KG1 (cell line): ENCODE measurements around the gene CSMD2.

Experiments
- DNase-seq: peaks from one replicate; lab custom pipeline; 2025; lab: John Stamatoyannopoulos, UW

CSMD2 gene

DNA sequence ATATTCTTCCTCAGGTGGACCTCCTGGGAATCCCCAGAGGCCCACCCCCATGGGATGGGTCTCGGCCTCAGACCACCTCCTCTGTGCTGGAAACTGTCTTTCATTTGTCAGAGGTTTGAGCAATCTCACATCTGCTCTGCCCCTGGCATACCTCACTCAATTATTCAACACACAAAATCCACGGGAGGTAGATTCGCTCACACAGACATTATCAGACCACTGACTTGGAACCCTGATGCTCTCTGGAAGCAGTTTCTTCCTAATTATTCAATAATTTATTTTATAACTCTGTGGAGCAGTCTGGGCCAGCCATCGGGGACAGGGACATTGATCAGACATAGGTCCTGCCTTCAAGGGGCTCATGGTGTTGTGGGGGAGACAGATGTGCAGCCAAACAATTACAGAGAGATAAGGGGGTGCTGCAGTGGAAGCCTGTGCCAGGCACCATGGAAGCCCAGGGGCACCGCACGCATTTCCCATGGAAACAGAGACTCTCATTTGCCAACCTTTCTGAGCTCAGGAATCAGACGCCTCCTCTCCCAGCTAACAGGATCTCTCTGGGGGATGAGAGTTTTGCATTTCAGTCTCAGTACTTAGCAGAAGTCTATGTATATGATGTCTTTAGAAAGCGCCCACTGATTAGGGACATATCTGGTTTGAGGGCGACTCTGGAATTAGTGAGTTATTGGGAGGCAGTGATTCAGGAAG lies 204.7 kb downstream of the CSMD2 start:
- DNase-seq = no peak

DNA sequence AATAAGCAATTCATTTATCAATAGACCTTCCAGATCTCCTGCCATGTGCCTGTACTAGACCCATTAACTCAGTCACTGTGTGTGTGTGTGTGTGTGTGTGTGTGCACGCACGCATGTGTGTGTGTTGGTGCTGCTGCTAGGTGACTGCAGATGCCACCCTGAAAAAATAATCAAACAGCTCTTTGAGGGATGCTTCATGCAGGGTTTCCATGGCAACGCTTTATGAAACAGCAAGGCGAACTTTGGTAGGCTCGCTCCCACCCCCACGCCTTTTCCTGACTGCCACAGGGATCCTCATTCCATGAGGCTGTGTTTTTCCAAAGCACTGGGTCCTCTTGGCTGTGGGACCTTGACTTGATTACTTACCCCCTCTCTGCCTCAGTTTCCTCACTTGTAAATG lies 207.2 kb downstream of the CSMD2 start:
- DNase-seq = no peak

GRCh38 chr1:33955096-33955495 lies 209.9 kb downstream of the CSMD2 start:
- DNase-seq = no peak

DNA sequence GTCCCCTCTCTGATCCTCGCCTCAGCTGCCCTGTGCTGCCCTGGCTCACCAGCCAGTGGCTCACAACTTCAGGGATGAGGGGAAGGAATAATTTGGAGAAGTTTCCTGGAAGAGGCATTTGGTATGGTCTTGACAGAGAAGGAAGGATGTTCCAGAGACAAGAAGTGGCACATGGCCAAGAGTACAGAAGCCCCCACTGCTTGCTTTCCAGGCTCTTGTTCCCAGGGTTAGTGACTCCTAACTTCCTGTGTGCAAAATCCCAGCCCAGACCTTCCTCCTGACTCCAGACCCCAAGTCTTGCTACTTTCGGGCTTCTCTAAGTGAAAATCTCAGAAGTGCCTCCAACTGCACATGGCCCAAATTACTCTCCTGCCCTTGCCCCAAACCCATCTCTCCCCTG lies 215.5 kb downstream of the CSMD2 start:
- no peak for DNase-seq

DNA sequence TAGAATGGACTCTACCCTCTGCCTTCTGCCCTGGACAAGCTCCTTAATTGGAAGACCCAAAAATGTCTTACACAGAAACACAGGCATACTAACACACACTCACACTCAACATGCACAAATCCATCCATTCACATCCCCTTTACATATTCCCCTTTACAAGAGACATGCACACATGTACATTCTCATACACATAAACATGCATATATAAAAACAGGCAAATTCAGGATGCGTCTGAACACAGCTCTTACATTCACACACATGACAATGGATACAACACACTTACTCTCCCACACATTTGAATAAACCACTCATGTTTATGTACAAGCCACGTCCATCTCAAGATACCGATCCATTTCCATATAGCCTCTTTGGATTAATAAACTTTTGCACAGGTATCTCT lies 216.7 kb downstream of the CSMD2 start:
- DNase-seq = no peak

DNA sequence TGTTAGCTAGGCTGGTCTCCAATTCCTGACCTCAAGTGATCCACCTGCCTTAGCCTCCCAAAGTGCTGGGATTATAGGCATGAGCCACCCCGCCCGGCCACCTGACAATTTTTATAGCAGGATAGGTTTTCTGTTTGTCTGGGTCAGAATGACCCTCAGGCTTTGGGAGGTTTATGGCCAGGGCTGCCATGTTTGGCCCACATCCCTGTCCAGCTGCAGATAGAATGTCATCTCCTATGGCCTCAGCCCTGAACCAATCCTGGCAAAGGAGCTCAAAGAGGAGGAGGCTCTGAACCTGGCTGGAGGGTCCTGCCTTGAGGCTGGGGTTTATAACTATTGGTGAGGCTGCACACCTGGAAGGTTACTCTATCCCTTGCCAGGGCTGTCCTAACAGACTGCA lies 218.2 kb downstream of the CSMD2 start:
- DNase-seq = no peak

DNA sequence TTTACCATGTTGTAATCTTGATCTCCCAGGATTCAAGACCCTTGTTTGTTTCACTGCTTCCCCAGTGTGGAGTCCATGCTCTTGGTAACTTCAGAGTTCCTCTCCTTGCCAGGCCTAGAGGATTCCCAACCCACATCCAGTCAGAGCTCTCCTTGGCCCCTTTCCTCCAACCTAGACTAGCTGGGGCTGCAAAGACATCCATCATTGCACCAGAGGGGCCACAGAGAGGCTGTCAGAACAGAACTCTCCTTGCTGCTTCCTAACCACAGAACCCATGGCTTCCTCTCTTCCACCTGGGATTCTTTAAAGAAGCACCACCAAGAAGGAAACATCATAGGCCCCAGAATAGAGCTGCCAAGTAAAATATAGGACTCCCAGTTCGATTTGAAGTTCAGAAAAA lies 220.2 kb downstream of the CSMD2 start:
- DNase-seq = no peak

DNA sequence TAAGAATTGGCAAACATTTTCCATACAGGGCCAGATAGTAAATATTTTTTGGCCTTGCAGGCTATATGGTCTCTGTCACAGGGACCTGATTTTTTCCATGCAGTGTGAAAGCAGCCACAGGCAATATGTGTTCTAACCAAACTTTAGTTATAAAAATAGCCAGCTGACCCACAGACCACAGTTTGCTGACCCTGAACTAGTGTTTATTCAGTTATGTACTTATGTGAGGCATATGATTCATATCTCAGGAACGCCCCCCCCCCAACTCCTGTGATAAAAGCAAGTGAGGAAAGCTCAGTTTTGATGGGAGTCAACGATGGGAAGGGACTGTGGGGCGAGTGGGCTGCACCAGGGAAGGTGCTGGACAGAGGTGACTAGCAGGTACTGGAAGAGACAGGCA lies 221.1 kb downstream of the CSMD2 start:
- DNase-seq = no peak

DNA sequence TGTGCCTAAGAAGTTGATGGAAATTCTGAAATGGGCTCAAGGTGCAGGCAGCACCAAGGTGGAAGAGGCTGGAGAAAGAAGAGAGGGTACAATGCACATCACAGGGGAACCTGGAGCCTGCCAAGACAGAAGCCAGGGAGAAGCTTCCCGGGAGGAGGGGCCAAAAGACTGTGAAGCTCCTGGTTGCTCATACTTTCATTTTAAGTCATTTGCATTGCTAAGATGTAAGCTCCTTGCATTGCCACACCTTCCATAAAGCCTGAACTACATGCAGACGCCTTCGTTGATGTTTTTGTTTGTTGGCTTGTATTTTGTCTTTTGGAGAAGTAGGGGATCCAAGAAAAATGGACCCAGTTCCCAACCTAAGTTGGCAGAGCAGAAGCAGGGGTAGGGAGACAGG lies 232.2 kb downstream of the CSMD2 start:
- DNase-seq = no peak

DNA sequence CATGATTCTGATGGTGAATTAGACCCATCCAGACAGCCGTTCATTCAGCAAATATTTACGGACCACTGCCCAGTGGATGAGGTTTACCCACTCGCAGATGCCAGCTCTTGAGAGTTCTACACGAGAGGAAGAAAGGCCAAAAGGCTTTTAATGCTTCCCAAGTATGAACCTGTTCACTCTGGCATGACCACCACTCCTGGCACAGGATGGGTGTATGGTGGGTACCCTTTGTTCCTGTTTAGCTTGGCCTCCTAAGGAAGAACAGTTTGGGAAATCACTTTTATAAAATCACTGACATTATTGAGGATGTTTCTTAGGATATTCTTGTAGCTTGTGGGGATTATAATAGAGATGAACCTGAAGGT lies 233.9 kb downstream of the CSMD2 start:
- DNase-seq = no peak

DNA sequence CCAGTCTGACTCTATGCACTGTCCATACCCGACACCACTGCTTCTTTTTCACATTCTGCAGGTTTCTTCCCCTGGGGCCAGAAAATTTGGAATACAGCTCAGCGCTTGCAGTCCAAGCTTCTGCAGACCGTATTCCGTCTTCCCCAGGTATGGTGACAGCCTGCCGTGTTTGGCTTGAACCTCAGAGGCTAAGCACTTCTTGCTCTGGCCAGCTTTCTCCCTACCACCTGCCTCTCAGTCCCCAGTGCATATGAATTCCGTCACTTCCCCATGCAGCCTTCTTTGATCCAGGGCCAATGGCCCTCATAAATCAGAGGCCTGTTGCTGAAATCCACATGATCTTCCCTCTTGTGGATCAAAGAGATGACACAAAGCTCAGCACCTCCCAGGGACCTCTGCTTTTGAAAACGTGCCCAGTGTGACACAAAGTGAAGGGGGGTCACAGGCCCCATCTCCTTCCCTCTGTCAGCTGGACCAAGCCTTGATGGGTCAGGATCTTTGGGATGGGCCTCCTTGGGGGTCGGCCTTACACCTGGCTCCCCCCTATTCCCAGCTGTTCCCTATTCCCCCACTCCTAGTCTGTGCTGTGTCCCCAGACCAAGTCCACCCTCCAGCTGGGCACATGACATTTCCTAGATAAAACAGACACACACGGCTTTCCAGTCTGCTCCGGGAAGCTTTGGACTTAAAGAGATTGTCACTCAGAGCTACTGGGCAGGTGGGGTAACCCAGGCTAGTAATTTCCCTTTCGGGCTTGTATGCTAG lies 234.5 kb downstream of the CSMD2 start:
- DNase-seq = no peak

GRCh38 chr1:33928251-33928650 lies 236.8 kb downstream of the CSMD2 start:
- DNase-seq = no peak

DNA sequence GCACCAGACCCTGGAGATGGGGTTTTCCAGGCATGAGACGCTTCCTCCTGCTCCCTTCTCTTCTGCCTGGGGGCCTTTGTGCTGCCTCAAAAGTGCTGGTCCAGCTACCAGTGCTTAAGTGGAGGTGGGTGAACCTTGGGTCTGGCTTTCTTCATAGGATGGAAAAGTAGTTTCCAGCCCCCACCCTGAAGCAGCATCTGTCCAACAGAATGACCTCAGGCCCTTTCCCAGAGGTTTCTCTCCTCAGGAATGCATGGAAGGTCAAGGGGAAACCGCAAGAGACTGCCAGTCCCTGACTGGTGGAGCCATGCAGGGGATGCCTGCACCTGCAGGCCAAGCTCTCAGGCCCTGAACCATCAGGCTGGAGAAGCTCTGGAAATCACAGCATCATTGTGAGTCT lies 237.3 kb downstream of the CSMD2 start:
- no peak for DNase-seq

- DNase-seq = no peak
Measured at GRCh38 chr1:33925586-33925985, 239.4 kb downstream of the CSMD2 start.

- no peak for DNase-seq
Measured at GRCh38 chr1:33921281-33921680, 243.7 kb downstream of the CSMD2 start.

GRCh38 chr1:33918368-33918767 lies 246.7 kb downstream of the CSMD2 start:
- DNase-seq = no peak

- DNase-seq = no peak
Measured at GRCh38 chr1:33916786-33917185, 248.2 kb downstream of the CSMD2 start.

DNA sequence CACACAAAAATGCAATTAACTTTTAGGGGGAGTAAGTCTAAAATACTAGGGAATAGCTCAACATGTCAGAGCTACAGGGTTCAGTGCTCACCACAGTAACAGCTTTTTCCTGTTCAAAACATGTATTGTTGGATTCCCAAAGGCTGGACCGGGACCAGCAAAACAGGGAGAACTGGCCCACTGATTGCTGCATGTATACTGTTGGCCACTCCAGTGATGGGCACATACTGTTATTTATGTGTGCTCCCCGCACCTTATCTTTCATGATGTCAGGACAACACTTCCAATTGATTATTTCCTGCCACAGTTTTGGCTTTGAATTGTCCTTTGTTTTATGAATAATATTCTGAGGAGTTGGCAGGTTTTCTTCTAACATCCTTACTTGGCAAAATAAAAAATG lies 250.5 kb downstream of the CSMD2 start:
- no peak for DNase-seq

DNA sequence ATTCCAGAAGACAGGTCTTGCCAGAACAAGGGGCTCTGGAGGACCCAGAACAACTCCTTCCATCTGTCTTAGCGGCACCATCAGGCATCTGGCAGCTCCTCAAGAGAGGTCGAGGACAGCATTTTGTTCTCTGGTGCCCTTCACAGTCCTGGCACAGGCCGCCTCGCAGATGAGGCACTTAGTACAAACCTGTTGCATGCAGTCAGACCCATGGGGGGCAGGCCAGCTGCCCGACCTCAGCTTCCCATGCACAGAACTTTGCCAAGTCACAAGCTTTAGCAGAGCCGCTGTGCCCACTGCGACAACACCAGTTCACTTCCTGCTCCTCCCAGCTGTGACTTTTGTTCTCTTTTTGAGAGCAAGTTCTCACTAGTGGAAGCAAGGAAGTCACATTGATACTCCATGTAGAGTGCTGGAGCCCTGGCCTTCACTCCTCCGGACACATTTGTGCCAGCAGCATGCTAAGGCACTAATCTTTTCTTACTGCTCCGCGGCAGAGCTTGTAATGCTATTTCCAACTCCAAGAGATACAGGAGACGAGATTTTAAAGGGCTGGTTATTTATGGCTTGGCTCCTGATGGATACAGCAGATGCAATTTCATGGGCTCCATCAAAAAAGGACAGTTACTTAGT lies 256.6 kb downstream of the CSMD2 start:
- DNase-seq = no peak

GRCh38 chr1:33906156-33906555 lies 258.9 kb downstream of the CSMD2 start:
- DNase-seq = no peak

GRCh38 chr1:33905241-33905640 lies 259.8 kb downstream of the CSMD2 start:
- no peak for DNase-seq

- no peak for DNase-seq
Measured at GRCh38 chr1:33903210-33903589, 261.8 kb downstream of the CSMD2 start.

DNA sequence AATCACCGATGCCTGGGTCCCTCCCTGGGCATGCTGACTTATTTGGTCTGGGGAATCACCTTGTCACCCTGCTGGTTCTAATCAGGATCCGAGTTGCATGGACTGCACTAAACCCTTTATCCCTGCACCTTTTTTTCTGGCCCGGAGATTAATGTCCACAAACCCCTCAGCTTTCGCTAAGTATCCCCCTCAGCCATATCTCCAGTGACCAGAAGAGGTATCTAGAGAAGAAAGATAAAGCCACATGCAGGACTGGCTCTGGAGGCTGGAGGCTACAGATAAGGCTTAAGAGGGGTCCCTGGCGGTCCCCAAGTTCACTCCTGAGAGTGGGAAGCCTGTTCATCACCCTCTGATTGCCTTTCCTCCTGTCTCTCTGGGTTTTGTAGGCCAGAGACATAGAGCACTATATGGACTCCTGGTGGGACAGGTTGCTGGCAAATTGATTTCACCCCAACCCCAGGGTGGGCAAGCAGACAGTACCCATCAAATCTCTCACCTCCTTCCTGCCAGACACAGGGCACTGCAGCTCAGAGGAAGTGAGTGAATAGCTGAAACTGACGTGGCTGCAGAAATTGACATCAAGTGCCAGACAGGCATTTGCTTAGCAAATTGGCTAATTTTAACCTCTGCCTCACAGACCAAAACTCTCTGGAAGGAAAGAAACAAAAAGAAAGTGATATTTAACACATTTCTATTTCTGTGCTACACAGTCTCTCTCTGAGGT lies 262.4 kb downstream of the CSMD2 start:
- DNase-seq = no peak
